GM18502 (cell line): ENCODE results near the gene SNAPC5.
"Not testable (repeated sequence)": the region's sequence is repeated elsewhere in the genome, so short reads cannot be mapped to it uniquely, and the experiment has no call there.

Source experiments
- ATAC-seq: cut with Tn5 transposase; IDR thresholded peaks from one replicate; pipeline ENCODE4 v1.9.1; 2021; ENCODE audit warnings: mild to moderate bottlenecking; ENCODE audit not compliant: unreplicated experiment, poor library complexity

SNAPC5 gene

GRCh38 chr15:66461294-66461693 is 36.3 kb downstream of the SNAPC5 start:
- not testable (repeated sequence) for ATAC-seq

- ATAC-seq, result no peak
Observed at GRCh38 chr15:66459818-66460615, 37.5 kb downstream of the SNAPC5 start.

- ATAC-seq, result no peak
Observed at GRCh38 chr15:66456211-66456610, 41.4 kb downstream of the SNAPC5 start.

- ATAC-seq, result no peak
Observed at GRCh38 chr15:66454143-66454542, 43.4 kb downstream of the SNAPC5 start.

GRCh38 chr15:66452971-66453580 is 44.5 kb downstream of the SNAPC5 start:
- ATAC-seq, result no peak

GRCh38 chr15:66452420-66452819 is 45.1 kb downstream of the SNAPC5 start:
- ATAC-seq, result no peak
